HepG2 (cell line): ENCODE measurements around the gene NPC1. TPM values are rescaled to one million over a fixed set of nuclear protein-coding genes. Genes with fewer than 3 reads are reported as not detected.

Experiments
- ATF5 ChIP-seq: sonication (generic); formaldehyde crosslinking; IDR thresholded peaks from 2 replicates; pipeline ENCODE4 v1.4.0; 2020; ENCODE audit warnings: mild to moderate bottlenecking, low read depth, missing genetic modification reagents
- E2F5 ChIP-seq: sonication (generic); formaldehyde crosslinking; conservative IDR thresholded peaks from 2 replicates; pipeline ENCODE4 v1.4.0; 2020; ENCODE audit warnings: missing genetic modification reagents
- ISX ChIP-seq: sonication (generic); formaldehyde crosslinking; conservative IDR thresholded peaks from 2 replicates; pipeline ENCODE4 v1.5.0; 2020; ENCODE audit warnings: missing genetic modification reagents
- ZNF407 ChIP-seq: sonication (generic); formaldehyde crosslinking; IDR thresholded peaks from one replicate; pipeline ENCODE4 v1.5.1; 2020; ENCODE audit warnings: mild to moderate bottlenecking, missing genetic modification reagents; ENCODE audit errors: not compliant biosample characterization
- polyA plus RNA-seq, 8 experiments: library from polyadenylated mRNA; depleted of rRNA in 3 of 8; stranded (reverse) in 7 of 8; unstranded in 1 of 8; fragments of >200 nt; fragmentation: Illumina TruSeq in 4 of 8; extraction: Trizol in 4 of 8; gene quantifications; 2 replicates each; pipeline versions ENCODE4 v1.2.1 to v1.2.3, GENCODE V29; 2011 to 2016; ENCODE audit warnings: low read depth in 4 of 8, missing spikeins in 1 of 8, mixed read lengths in 1 of 8; ENCODE audit not compliant: insufficient read depth in 1 of 8
- total RNA-seq, 5 experiments: library from RNA; depleted of rRNA; stranded (reverse); fragments of >200 nt; fragmentation: Illumina TruSeq; extraction: Trizol; gene quantifications; 2 replicates each; pipeline ENCODE4 v1.2.3, GENCODE V29; 2016; ENCODE audit warnings: low read depth in 1 of 5

The NPC1 gene
- total and polyA plus RNA-seq, 2 of the 13 experiments (the other 11 are each of a cell fraction or from before 2014, with no cell fraction given) = 46.5 to 114 TPM

- TF ChIP-seq ZNF407 (CRISPR knock-in tag) = no peak
- no peak for TF ChIP-seq ISX (CRISPR knock-in tag)
- TF ChIP-seq E2F5 (CRISPR knock-in tag) = no peak
- no peak for TF ChIP-seq ATF5 (CRISPR knock-in tag)
Observed at GRCh38 chr18:23588836-23589560, 2.7 kb upstream of the NPC1 start (continued).
